ENCODE measurements around the gene FLT4. TPM values are rescaled to one million over a fixed set of nuclear protein-coding genes. Genes with fewer than 3 reads are reported as not detected.

The FLT4 gene
- total RNA-seq, 1 donor from 2014 or later: 1.1 TPM

DNA sequence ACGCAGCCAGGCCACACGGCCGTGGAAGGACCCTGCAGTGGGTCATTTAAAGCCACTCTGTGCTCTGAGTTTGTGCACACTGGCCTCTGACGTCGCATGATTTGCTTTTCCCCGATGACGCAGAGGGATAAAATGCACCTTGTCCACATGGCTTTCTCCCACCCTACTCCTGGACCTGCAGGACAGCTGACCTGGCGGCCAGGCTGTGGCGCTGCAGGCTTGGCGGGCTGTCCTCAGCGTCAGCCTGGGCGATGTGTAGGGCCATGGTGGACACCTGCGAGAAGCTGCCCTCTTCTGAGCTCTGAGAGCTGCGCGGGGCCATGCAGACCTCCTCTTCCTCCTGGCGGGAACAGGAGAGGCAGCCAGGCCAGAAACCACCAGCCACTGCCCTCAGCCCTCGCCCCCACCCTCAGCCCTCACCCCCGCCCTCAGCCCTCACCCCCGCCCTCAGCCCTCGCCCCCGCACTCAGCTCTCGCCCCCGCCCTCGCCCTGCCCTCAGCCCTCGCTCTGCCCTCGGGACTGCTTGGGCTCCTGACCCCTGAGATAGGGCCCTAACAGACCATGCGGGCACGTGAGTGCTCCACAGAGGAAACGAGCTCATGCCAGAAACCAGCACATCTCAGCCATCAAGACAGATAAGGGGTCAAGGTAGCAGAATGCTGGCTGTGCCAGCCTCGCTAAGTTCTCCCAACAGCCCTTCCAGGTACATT is 38.1 kb downstream of the FLT4 start:
- Mint-ChIP-seq H3K4me1 (ENCODE audit: low read depth) (no peaks in the 10 kb centered on the region), H3K9me3 (no peaks in the 10 kb centered on the region), H3K27me3 (ENCODE audit: low read depth) (no peaks in the 10 kb centered on the region), H3K36me3 (ENCODE audit: low read depth) (no peaks in the 10 kb centered on the region), H3K27ac (no peak overlapping the region), H3K4me3 (ENCODE audit: low read depth) (no peak overlapping the region)
- DNase-seq (ENCODE audit: low spot score): no peak
- intact Hi-C loops (cut with micrococcal nuclease): no loop called here

DNA sequence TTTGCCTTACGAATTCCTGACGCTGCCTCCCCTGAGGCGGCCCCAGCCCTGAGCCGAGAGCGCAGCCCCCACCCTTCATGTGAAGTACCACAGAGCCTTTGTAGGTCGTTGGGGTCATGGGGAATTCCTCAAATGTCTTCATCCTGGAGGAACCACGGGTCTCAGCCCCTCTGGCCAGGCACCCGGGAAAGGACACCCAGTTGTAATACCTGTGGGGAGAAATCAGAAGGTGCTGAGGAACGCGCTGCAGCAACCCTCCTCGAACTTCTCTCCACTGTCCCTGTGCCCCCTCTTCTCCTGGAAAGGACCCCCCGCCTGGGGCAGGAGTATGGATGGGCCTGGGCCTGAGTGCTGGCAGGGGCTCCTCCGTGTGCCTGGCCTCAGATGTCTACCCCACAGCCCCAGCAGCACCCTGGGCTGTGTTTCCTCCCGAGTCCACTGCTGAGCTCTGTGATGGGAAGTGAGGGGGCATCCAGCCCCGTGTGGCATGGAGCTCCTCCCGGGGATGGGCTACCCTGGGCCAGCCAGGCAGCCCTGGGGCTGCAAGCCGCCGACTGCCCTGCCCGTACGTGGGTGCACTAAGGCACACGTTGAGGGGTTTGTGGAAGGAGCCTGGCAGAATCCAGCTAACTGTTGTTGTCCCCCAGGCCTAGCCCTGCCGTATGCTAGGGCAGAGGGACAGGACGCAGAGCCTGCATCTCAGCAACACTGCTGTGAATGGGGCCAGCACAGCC is 39.4 kb downstream of the FLT4 start:
- H3K9me3 Mint-ChIP-seq: no peaks in the 10 kb centered on the region
- no peaks in the 10 kb centered on the region for H3K36me3 Mint-ChIP-seq (ENCODE audit: low read depth)
- no peak overlapping the region for H3K4me3 Mint-ChIP-seq (ENCODE audit: low read depth)
- intact Hi-C loops (cut with micrococcal nuclease): loop anchor here (10.0 kb wide), 2 partner anchors 85 to 115 kb away; partner anchors contain the start of gene CNOT6
- no peak overlapping the region for H3K27ac Mint-ChIP-seq
- no peaks in the 10 kb centered on the region for H3K4me1 Mint-ChIP-seq (ENCODE audit: low read depth)
- H3K27me3 Mint-ChIP-seq (ENCODE audit: low read depth): no peaks in the 10 kb centered on the region
- DNase-seq (ENCODE audit: low spot score): no peak

DNA sequence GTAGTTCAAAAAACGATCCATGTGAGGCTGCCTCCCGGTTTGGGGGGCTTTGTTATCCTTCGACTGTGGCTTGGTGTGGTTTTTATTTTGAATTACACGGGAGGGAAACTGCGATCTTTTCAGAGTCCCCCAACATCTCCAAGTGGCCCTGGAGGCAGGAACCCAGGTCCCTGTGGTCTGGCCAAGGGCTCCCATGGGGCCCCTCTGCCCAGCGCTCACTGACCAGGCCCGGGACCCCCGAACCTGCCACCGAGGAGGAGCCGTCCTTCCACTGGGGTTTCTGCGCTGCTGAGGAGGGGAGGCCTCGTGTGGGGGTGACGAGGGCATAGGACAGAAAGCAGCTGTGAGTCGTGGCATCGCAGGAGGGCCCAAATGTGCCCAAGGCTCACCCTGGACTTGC is 40.0 kb downstream of the FLT4 start:
- H3K36me3 Mint-ChIP-seq (ENCODE audit: low read depth): no peaks in the 10 kb centered on the region
- H3K9me3 Mint-ChIP-seq: no peaks in the 10 kb centered on the region
- DNase-seq (ENCODE audit: low spot score): no peak
- H3K4me1 Mint-ChIP-seq (ENCODE audit: low read depth): no peaks in the 10 kb centered on the region
- H3K27ac Mint-ChIP-seq: no peak overlapping the region
- H3K27me3 Mint-ChIP-seq (ENCODE audit: low read depth): no peaks in the 10 kb centered on the region
- H3K4me3 Mint-ChIP-seq (ENCODE audit: low read depth): no peak overlapping the region
- intact Hi-C loops (cut with micrococcal nuclease): loop anchor here (10.0 kb wide), 2 partner anchors 85 to 115 kb away; partner anchors contain the start of gene CNOT6

DNA sequence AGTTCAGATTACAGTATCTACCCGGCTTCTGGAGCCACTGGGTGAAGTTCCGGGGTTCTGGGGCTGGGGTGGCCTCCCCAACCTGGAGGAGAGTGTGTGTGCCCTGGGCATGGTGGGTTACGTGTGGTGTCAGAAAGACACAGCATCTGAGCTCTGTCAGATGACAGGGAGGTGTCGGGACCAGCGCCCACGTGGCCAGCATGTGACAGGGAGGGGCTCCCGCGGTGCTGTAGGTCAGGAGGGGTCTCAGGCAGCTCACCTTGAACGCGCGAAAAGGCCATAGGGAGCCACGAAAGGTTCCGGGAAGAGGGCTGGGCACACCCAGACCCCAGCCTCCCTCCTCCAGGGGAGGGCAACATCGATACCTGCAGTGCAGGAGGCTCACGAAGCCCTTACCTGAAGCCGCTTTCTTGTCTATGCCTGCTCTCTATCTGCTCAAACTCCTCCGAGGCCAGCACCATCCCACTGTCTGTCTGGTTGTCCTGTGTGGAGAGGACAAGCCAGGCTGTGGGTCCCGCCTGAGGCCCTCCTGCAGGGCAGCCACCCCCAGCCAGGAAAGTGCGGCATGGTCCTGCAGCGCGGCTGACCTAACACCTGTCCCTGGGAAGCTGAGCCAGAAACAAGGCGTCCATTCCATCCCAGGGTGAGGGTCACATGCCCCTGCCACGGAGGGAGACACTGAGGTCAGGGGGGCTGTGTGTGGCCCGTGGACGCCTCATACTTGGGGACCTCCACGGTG is 40.7 kb downstream of the FLT4 start:
- no peaks in the 10 kb centered on the region for H3K27me3 Mint-ChIP-seq (ENCODE audit: low read depth)
- no peak for DNase-seq (ENCODE audit: low spot score)
- intact Hi-C loops (cut with micrococcal nuclease): loop anchor here (10.0 kb wide), 2 partner anchors 84 to 114 kb away; partner anchors contain the start of gene CNOT6
- no peak overlapping the region for H3K4me3 Mint-ChIP-seq (ENCODE audit: low read depth)
- no peak overlapping the region for H3K27ac Mint-ChIP-seq
- H3K9me3 Mint-ChIP-seq: no peaks in the 10 kb centered on the region
- no peaks in the 10 kb centered on the region for H3K36me3 Mint-ChIP-seq (ENCODE audit: low read depth)
- H3K4me1 Mint-ChIP-seq (ENCODE audit: low read depth): no peaks in the 10 kb centered on the region

DNA sequence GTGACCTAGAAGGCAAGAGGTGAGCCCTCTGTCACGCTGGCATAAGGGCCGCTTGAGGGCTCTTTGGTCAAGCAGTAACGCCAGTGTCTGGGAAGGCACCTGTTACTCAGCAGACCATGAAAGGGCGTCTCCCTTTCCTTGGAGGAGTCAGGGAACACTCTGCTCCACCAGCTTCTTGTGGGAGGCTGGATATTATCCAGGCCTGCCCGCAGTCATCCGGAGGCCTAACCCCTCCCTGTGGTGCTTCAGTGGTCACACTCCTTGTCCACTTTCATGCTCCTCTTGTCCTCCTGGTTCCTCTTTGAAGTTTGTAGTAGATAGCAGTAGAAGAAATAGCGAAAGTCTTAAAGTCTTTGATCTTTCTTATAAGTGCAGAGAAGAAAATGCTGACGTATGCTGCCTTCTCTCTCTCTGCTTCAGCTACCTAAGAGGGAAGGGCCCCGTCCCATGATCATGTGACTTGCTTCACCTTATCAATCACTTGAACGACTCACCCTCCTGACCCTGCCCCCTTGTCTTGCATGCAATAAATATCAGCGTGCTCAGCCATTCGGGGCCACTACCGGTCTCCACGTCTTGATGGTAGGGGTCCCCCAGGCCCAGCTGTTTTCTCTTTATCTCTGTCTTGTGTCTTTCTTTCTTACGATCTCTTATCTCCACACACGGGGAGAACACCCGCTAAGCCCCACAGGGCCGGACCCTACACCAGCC is 41.4 kb downstream of the FLT4 start:
- H3K9me3 Mint-ChIP-seq: no peaks in the 10 kb centered on the region
- no peak overlapping the region for H3K4me3 Mint-ChIP-seq (ENCODE audit: low read depth)
- H3K4me1 Mint-ChIP-seq (ENCODE audit: low read depth): no peaks in the 10 kb centered on the region
- intact Hi-C loops (cut with micrococcal nuclease): loop anchor here (10.0 kb wide), 2 partner anchors 83 to 113 kb away; partner anchors contain the start of gene CNOT6
- H3K27me3 Mint-ChIP-seq (ENCODE audit: low read depth): no peaks in the 10 kb centered on the region
- no peak overlapping the region for H3K27ac Mint-ChIP-seq
- no peak for DNase-seq (ENCODE audit: low spot score)
- H3K36me3 Mint-ChIP-seq (ENCODE audit: low read depth): no peaks in the 10 kb centered on the region

DNA sequence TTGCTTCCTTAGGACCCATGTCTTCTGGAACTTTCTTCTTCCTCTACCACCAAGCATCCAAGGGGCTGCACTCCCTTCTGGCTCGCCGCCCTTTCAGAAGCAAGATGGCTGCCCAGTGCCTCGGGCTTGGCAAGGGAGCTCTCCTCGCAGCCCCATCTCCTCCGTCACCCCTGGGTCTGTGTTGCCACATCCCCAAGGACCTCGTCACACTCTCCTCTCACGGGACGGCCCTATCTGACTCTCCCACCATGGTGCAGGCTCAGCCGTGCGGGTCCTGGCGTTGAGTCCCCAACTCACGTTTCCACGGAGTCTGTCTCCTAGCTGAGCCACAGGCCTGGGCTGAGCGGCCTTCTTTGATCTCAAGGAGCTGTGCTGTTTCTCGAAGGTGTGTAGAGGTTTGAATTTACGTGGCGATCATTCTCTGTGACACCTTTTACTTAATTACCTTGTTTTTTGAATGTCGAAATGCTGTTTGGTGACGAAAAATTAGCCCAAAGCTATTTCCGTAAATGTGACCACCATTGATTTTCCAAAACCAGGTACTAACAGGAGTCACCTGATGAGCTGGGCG is 43.1 kb downstream of the FLT4 start:
- Mint-ChIP-seq H3K27ac (no peak overlapping the region), H3K27me3 (ENCODE audit: low read depth) (no peaks in the 10 kb centered on the region), H3K4me1 (ENCODE audit: low read depth) (no peaks in the 10 kb centered on the region), H3K9me3 (no peaks in the 10 kb centered on the region), H3K4me3 (ENCODE audit: low read depth) (no peak overlapping the region), H3K36me3 (ENCODE audit: low read depth) (no peaks in the 10 kb centered on the region)
- DNase-seq (ENCODE audit: low spot score): no peak
- intact Hi-C loops (cut with micrococcal nuclease): loop anchor here (10.0 kb wide), 2 partner anchors 81 to 111 kb away; partner anchors contain the start of gene CNOT6

DNA sequence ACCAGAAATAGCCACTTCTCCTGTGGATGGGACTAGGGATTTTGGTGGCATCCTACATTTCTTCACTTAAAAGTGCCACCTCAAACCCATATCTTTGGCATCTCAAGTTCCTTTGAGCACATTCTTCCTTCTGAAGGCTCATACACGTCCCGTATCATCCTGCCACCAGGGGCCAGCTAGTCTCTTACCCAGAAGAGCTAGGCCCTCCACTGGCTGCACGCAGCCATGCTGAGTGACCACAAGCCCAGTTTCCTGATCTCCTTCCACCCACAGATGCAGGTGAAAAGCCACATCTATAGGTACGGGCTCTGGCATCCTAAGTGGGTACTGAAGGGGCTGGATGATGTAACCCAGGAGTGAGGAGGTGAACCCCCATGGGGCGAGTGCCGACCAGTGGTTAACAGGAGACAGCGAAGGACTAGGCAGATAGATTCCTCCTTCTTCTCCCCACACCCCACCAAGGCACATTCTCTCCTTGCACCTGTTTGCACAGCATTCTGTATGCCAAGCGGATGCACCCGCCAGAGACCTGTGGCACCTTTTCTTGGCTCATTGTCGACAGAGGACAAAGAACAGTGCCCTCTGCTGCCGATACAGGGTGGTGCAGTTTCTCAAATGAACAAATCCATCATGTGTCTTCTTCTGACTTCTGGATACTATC is 43.7 kb downstream of the FLT4 start:
- DNase-seq (ENCODE audit: low spot score): peak; percentile 39
- H3K9me3 Mint-ChIP-seq: no peaks in the 10 kb centered on the region
- H3K27me3 Mint-ChIP-seq (ENCODE audit: low read depth): no peaks in the 10 kb centered on the region
- intact Hi-C loops (cut with micrococcal nuclease): loop anchor here (10.0 kb wide), 2 partner anchors 81 to 111 kb away; partner anchors contain the start of gene CNOT6
- no peaks in the 10 kb centered on the region for H3K4me1 Mint-ChIP-seq (ENCODE audit: low read depth)
- no peak overlapping the region for H3K27ac Mint-ChIP-seq
- no peak overlapping the region for H3K4me3 Mint-ChIP-seq (ENCODE audit: low read depth)
- no peaks in the 10 kb centered on the region for H3K36me3 Mint-ChIP-seq (ENCODE audit: low read depth)

DNA sequence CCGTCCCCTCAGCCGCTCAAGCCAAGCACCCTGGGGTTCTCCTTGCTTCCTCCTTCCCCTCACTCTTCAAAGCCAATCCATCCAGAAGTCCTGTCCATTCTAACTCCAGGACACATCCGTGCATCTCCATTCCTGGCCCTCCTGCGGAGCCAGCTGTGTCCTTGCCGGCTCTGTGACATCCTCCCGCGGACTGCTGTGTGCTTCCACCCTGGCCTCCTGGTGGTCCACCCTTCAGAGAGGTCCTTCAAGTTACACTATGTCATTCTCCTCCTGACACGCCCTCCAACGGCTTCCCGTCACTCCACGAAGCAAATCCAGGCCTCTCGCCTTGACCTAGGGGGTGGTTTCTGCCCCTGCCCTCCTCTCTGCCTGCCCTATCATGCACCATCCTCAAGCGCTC is 45.1 kb downstream of the FLT4 start:
- H3K27me3 Mint-ChIP-seq (ENCODE audit: low read depth): no peaks in the 10 kb centered on the region

DNA sequence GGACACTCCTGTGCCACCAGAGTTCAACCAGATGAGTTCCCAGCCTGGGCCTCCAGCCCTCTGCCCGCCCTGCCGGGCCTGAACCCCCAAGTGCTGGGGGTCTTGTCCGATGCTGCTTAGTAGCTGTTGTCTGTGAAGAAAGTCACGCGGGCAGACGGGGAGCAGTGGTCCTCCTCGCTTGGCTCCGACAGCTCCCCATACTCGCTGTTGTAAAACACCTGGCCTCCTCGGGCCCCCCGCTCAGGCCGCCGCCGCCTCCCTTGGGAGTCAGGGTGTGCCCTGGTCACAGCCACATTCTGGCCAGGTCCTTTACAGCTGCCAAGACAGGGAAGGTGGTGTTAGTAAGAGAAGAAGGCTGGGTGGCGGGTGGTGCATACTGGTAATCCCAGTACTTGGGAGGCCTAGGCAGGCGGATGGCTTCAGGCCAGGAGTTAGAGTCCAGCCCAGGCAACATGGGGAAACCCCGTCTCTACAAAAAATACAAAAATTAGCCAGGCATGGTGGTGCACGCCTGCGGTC is 46.3 kb downstream of the FLT4 start:
- intact Hi-C loops (cut with micrococcal nuclease): loop anchor here (10.0 kb wide), 2 partner anchors 78 to 108 kb away; partner anchors contain the start of gene CNOT6
- Mint-ChIP-seq H3K9me3 (no peaks in the 10 kb centered on the region), H3K4me1 (ENCODE audit: low read depth) (no peaks in the 10 kb centered on the region), H3K4me3 (ENCODE audit: low read depth) (no peak overlapping the region), H3K27me3 (ENCODE audit: low read depth) (no peaks in the 10 kb centered on the region), H3K36me3 (ENCODE audit: low read depth) (no peaks in the 10 kb centered on the region), H3K27ac (no peak overlapping the region)
- no peak for DNase-seq (ENCODE audit: low spot score)

More for the DNA sequence above, 45.1 kb downstream of the FLT4 start:
- Mint-ChIP-seq H3K4me1 (ENCODE audit: low read depth) (no peaks in the 10 kb centered on the region), H3K36me3 (ENCODE audit: low read depth) (no peaks in the 10 kb centered on the region), H3K27ac (no peak overlapping the region), H3K9me3 (no peaks in the 10 kb centered on the region), H3K4me3 (ENCODE audit: low read depth) (no peak overlapping the region)
- no peak for DNase-seq (ENCODE audit: low spot score)
- intact Hi-C loops (cut with micrococcal nuclease): loop anchor here (10.0 kb wide), 2 partner anchors 79 to 109 kb away; partner anchors contain the start of gene CNOT6

DNA sequence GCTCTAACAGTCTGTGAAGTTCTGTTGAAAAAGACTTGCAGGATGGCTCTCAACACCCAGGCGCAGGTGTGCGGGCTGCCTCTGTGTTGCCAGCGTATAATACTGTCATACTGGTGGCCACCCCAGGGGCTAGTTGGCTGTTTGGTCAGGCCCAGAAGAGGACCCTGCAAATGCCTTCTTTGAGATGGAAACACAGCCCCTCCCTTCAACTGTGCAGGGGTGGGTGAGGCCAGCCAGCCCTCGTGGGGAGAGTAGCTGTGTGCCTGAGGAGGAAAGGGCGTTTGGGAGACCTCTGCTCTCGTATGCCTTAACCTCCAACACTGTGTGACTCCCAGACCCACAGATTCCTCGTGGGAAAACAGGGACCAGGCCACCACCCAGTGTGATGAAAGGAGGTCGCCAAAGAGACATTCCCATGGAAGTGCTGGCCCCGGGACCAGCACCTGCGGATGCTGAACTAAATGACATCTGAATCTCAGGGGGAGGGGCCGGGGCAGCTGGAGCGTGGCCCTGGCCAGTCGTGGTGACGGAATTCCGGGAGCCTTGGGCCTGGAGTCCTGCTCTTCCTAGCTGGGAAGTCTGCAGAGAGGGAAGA is 46.8 kb downstream of the FLT4 start:
- Mint-ChIP-seq H3K36me3 (ENCODE audit: low read depth) (no peaks in the 10 kb centered on the region), H3K4me3 (ENCODE audit: low read depth) (no peak overlapping the region), H3K27ac (no peak overlapping the region), H3K4me1 (ENCODE audit: low read depth) (no peaks in the 10 kb centered on the region), H3K27me3 (ENCODE audit: low read depth) (no peaks in the 10 kb centered on the region), H3K9me3 (no peaks in the 10 kb centered on the region)
- intact Hi-C loops (cut with micrococcal nuclease): loop anchor here (10.0 kb wide), 2 partner anchors 78 to 108 kb away; partner anchors contain the start of gene CNOT6
- DNase-seq (ENCODE audit: low spot score): no peak

Measured in activated T-helper 2 cell treated with anti-CD3 and anti-CD28 coated beads, Interferon-gamma antibody, Interleukin-2, Interleukin-4, amounts not matched to agents 10 μg/mL and 5 μg/mL and 100 μg/mL, durations not matched to agents 14 hours and 24 hours and 36 hours (primary cell).